ENCODE measurements around the gene TNFRSF4. TPM values are rescaled to one million over a fixed set of nuclear protein-coding genes. Genes with fewer than 3 reads are reported as not detected.

TNFRSF4 gene
- total RNA-seq, 1 experiment from 2014 or later, result 0.62 TPM

GRCh38 chr1:1181129-1181937, 32.6 kb downstream of the TNFRSF4 start:
- ChIA-PET POLR2A (no interaction called here), CTCF (interaction anchor here (0.5 kb wide), 1 partner anchor 173 kb away, joined by 3 read pairs; no protein-coding TSS in a partner anchor)
- TF ChIP-seq SIN3A (IDR thresholded peaks at IDR 0.05; ENCODE audit: borderline replicate concordance, insufficient read depth, low read depth, low read length) (no peak), REST (IDR thresholded peaks at IDR 0.05; ENCODE audit: insufficient read depth in 1 of 2, low read depth in 2 of 2, low read length in 1 of 2) (no peak), TCF7L2 (IDR thresholded peaks at IDR 0.05; ENCODE audit: low read depth, low read length) (no peak), CTCF (IDR thresholded peaks at IDR 0.05) (no peak), POLR2AphosphoS5 (IDR thresholded peaks at IDR 0.05; ENCODE audit: low read depth, low read length) (no peak)
- no TSS peak for BruUV-seq (replicated peaks)
- H3K36me3 ChIP-seq (ENCODE audit: control insufficient read depth, insufficient read depth, low read length), result no peaks in the 10 kb centered on the region
- no peak overlapping the region for H3K4me3 ChIP-seq (ENCODE audit: low read depth in 2 of 2, low read length in 2 of 2)
- H3K27ac ChIP-seq (ENCODE audit: low read length), result no peak overlapping the region
- ATAC-seq (no peak), DNase-seq (ENCODE audit: low read depth, low spot score) (no peak)
- H3K4me1 ChIP-seq (ENCODE audit: control insufficient read depth, insufficient read depth, low read length), result no peaks in the 10 kb centered on the region
- H3K9me3 ChIP-seq (ENCODE audit: control insufficient read depth, insufficient read depth, low read depth, low read length), result no peaks in the 10 kb centered on the region
- no peaks in the 10 kb centered on the region for H3K27me3 ChIP-seq (ENCODE audit: control insufficient read depth, insufficient read depth, low read length)
- intact Hi-C loops (cut with micrococcal nuclease; ENCODE audit: unreplicated experiment), result loop anchor here (10.0 kb wide), 1 partner anchor 57 kb away; no protein-coding TSS in a partner anchor
- in situ Hi-C loops (cut with HindIII; ENCODE audit: low pct_unique_long_range_greater_than_20kb, low sequenced_read_pairs), result no loop called here

GRCh38 chr1:1179983-1180861, 33.7 kb downstream of the TNFRSF4 start:
- ChIA-PET POLR2A (interaction anchor here (0.7 kb wide), 1 partner anchor 36 kb away, joined by 5 read pairs; no protein-coding TSS in a partner anchor), CTCF (interaction anchor here (0.6 to 0.7 kb wide), 3 partner anchors 28 to 173 kb away, joined by 3 to 4 read pairs (median 3); no protein-coding TSS in a partner anchor)
- no peak for TF ChIP-seq REST (IDR thresholded peaks at IDR 0.05; ENCODE audit: insufficient read depth in 1 of 2, low read depth in 2 of 2, low read length in 1 of 2)
- TF ChIP-seq CTCF (IDR thresholded peaks at IDR 0.05), result no peak
- TF ChIP-seq TCF7L2 (IDR thresholded peaks at IDR 0.05; ENCODE audit: low read depth, low read length), result no peak
- TF ChIP-seq POLR2AphosphoS5 (IDR thresholded peaks at IDR 0.05; ENCODE audit: low read depth, low read length), result no peak
- no peak for TF ChIP-seq SIN3A (IDR thresholded peaks at IDR 0.05; ENCODE audit: borderline replicate concordance, insufficient read depth, low read depth, low read length)
- no peak overlapping the region for H3K4me3 ChIP-seq (ENCODE audit: low read depth in 2 of 2, low read length in 2 of 2)
- DNase-seq (ENCODE audit: low read depth, low spot score) (no peak), ATAC-seq (peak; percentile 23; the same call in 1 of the 2 replicates)
- no peaks in the 10 kb centered on the region for H3K9me3 ChIP-seq (ENCODE audit: control insufficient read depth, insufficient read depth, low read depth, low read length)
- no peaks in the 10 kb centered on the region for H3K4me1 ChIP-seq (ENCODE audit: control insufficient read depth, insufficient read depth, low read length)
- intact Hi-C loops (cut with micrococcal nuclease; ENCODE audit: unreplicated experiment) (loop anchor here (10.0 kb wide), 1 partner anchor 55 kb away; no protein-coding TSS in a partner anchor), in situ Hi-C loops (cut with HindIII; ENCODE audit: low pct_unique_long_range_greater_than_20kb, low sequenced_read_pairs) (no loop called here)
- no TSS peak for BruUV-seq (replicated peaks)
- no peak overlapping the region for H3K27ac ChIP-seq (ENCODE audit: low read length)
- no peaks in the 10 kb centered on the region for H3K27me3 ChIP-seq (ENCODE audit: control insufficient read depth, insufficient read depth, low read length)
- no peaks in the 10 kb centered on the region for H3K36me3 ChIP-seq (ENCODE audit: control insufficient read depth, insufficient read depth, low read length)

Measured in Panc1 (cell line).